WTC11 (cell line): ENCODE data around the gene OR52K2. TPM values are rescaled to one million over a fixed set of nuclear protein-coding genes. Genes with fewer than 3 reads are reported as not detected.
"Not testable (repeated sequence)": the region's sequence is repeated elsewhere in the genome, so short reads cannot be mapped to it uniquely, and the experiment has no call there.

Source experiments
- ATAC-seq: fragments of 200-7000 bp; cut with Tn5 transposase; 2 replicates; pipeline ENCODE4 v1.10.0; 2021; ENCODE audit warnings: mild to moderate bottlenecking, moderate library complexity
- CTCF ChIA-PET: fragments of 300-600 bp; sonication (Branson Sonifier 250); formaldehyde crosslinking; loops from one replicate; lab custom pipeline; 2021; ENCODE audit warnings: antibody characterized with exemption; lab: Charles Lee
- POLR2A ChIA-PET: fragments of 350-600 bp; sonication (Branson Sonifier 250); formaldehyde crosslinking; loops from one replicate; lab custom pipeline; 2021; ENCODE audit warnings: antibody characterized with exemption; lab: Charles Lee
- DNase-seq: peaks from one replicate; pipeline ENCODE4 v3.0.0; 2021; ENCODE audit warnings: low spot score
- H3K27ac Mint-ChIP-seq: 2 replicates; pipeline ENCODE4 v1.8.0; 2021; ENCODE audit warnings: mixed read lengths
- H3K27me3 Mint-ChIP-seq: 2 replicates; pipeline ENCODE4 v1.8.0; 2021; ENCODE audit warnings: low read depth, mild to moderate bottlenecking, moderate library complexity, mixed read lengths
- H3K36me3 Mint-ChIP-seq: 2 replicates; pipeline ENCODE4 v1.8.0; 2021; ENCODE audit warnings: mixed read lengths
- H3K4me1 Mint-ChIP-seq: 2 replicates; pipeline ENCODE4 v1.8.0; 2022; ENCODE audit warnings: mixed read lengths
- H3K4me3 Mint-ChIP-seq: 2 replicates; pipeline ENCODE4 v1.8.0; 2021; ENCODE audit warnings: mild to moderate bottlenecking, moderate library complexity, mixed read lengths
- H3K9me3 Mint-ChIP-seq: 2 replicates; pipeline ENCODE4 v1.8.0; 2021; ENCODE audit warnings: mixed read lengths
- ATF6 ChIP-seq: sonication (generic); formaldehyde crosslinking; IDR thresholded peaks from 2 replicates; pipeline ENCODE4 v1.8.1; 2023; ENCODE audit warnings: mild to moderate bottlenecking, missing genetic modification reagents
- CREB1 ChIP-seq: sonication (generic); formaldehyde crosslinking; IDR thresholded peaks from 2 replicates; pipeline ENCODE4 v1.8.0; 2023; ENCODE audit warnings: mild to moderate bottlenecking, missing genetic modification reagents
- FOXP4 ChIP-seq: sonication (generic); formaldehyde crosslinking; IDR thresholded peaks from 2 replicates; pipeline ENCODE4 v1.8.0; 2022; ENCODE audit warnings: mild to moderate bottlenecking, missing genetic modification reagents
- HMGA2 ChIP-seq: fragments of 250-450 bp; sonication (Bioruptor Pico); IDR thresholded peaks from 2 replicates; pipeline ENCODE4 v1.4.0; 2021; ENCODE audit warnings: mild to moderate bottlenecking, moderate library complexity
- IRF1 ChIP-seq: sonication (generic); formaldehyde crosslinking; IDR thresholded peaks from 2 replicates; pipeline ENCODE4 v1.8.0; 2023; ENCODE audit warnings: missing genetic modification reagents
- MAX ChIP-seq: sonication (generic); formaldehyde crosslinking; IDR thresholded peaks from 2 replicates; pipeline ENCODE4 v1.8.0; 2022; ENCODE audit warnings: mild to moderate bottlenecking, missing genetic modification reagents
- MXD4 ChIP-seq: fragments of 250-450 bp; sonication (Bioruptor Pico); IDR thresholded peaks from 2 replicates; pipeline ENCODE4 v1.8.0; 2021; ENCODE audit warnings: mild to moderate bottlenecking, moderate library complexity, borderline replicate concordance
- NFE2L1 ChIP-seq: sonication (generic); formaldehyde crosslinking; IDR thresholded peaks from 2 replicates; pipeline ENCODE4 v1.8.1; 2023; ENCODE audit warnings: missing genetic modification reagents
- SMAD4 ChIP-seq: sonication (generic); formaldehyde crosslinking; IDR thresholded peaks from 2 replicates; pipeline ENCODE4 v1.8.0; 2022; ENCODE audit warnings: mild to moderate bottlenecking, missing genetic modification reagents
- ZBTB21 ChIP-seq: sonication (generic); formaldehyde crosslinking; IDR thresholded peaks from 2 replicates; pipeline ENCODE4 v1.8.1; 2023; ENCODE audit warnings: mild to moderate bottlenecking, missing genetic modification reagents, borderline replicate concordance
- ZMAT4 ChIP-seq: fragments of 250-450 bp; sonication (Bioruptor Pico); IDR thresholded peaks from 2 replicates; pipeline ENCODE4 v1.9.0; 2021; ENCODE audit warnings: mild to moderate bottlenecking
- ZNF138 ChIP-seq: sonication (generic); formaldehyde crosslinking; conservative IDR thresholded peaks from 2 replicates; pipeline ENCODE4 v1.8.1; 2022; ENCODE audit warnings: mild to moderate bottlenecking, moderate library complexity, missing genetic modification reagents
- ZNF263 ChIP-seq: sonication (generic); formaldehyde crosslinking; IDR thresholded peaks from 2 replicates; pipeline ENCODE4 v1.8.1; 2022; ENCODE audit warnings: low read depth, mild to moderate bottlenecking, moderate library complexity, missing genetic modification reagents
- ZNF416 ChIP-seq: fragments of 250-450 bp; sonication (Bioruptor Pico); IDR thresholded peaks from 2 replicates; pipeline ENCODE4 v1.9.0; 2021; ENCODE audit warnings: mild to moderate bottlenecking, inconsistent platforms
- total RNA-seq: library from RNA; stranded (reverse); gene quantifications from 3 replicates; pipeline ENCODE4 v1.2.3, GENCODE V29; 2021

OR52K2 gene
- total RNA-seq, 1 experiment from 2014 or later = not detected

GRCh38 chr11:4491405-4491804, 42.3 kb downstream of the OR52K2 start:
- Mint-ChIP-seq H3K9me3 (peaks cover 23% of the 10 kb centered on the region), H3K36me3 (peaks cover 11% of the 10 kb centered on the region)
- CTCF ChIA-PET = interaction anchor here (4.3 kb wide), 1 partner anchor 304 kb away, joined by 52 read pairs; no protein-coding TSS in a partner anchor
- H3K27ac Mint-ChIP-seq, H3K27me3 Mint-ChIP-seq, H3K4me3 Mint-ChIP-seq, DNase-seq, ATAC-seq, H3K4me1 Mint-ChIP-seq, POLR2A ChIA-PET: not testable (repeated sequence)

GRCh38 chr11:4491878-4492606, 42.9 kb downstream of the OR52K2 start:
- Mint-ChIP-seq H3K4me1 (peaks cover 3% of the 10 kb centered on the region), H3K9me3 (peaks cover 23% of the 10 kb centered on the region), H3K27ac (no peak overlapping the region), H3K4me3 (no peak overlapping the region), H3K27me3 (no peaks in the 10 kb centered on the region), H3K36me3 (peaks cover 11% of the 10 kb centered on the region)
- TF ChIP-seq HMGA2 (CRISPR knock-in tag) = no peak
- no peak for TF ChIP-seq ZNF416 (CRISPR knock-in tag)
- ATAC-seq = no peak
- ChIA-PET CTCF (interaction anchor here (0.7 to 4.3 kb wide), 2 partner anchors 288 to 305 kb away, joined by 3 to 52 read pairs; no protein-coding TSS in a partner anchor), POLR2A (no interaction called here)
- DNase-seq = no peak

- peaks cover 6% of the 10 kb centered on the region for H3K4me1 Mint-ChIP-seq
- no peak for DNase-seq
- H3K9me3 Mint-ChIP-seq = peaks cover 23% of the 10 kb centered on the region
- H3K27ac Mint-ChIP-seq = no peak overlapping the region
- ChIA-PET CTCF (interaction anchor here (0.6 to 4.3 kb wide), 16 partner anchors 10 to 308 kb away, joined by 3 to 52 read pairs (median 4); partner anchors contain the start of genes OR52K1 and TRIM21), POLR2A (interaction anchor here (0.5 kb wide), 1 partner anchor 668 kb away, joined by 3 read pairs; no protein-coding TSS in a partner anchor)
- no peaks in the 10 kb centered on the region for H3K27me3 Mint-ChIP-seq
- peaks cover 11% of the 10 kb centered on the region for H3K36me3 Mint-ChIP-seq
- no peak for ATAC-seq
- H3K4me3 Mint-ChIP-seq = no peak overlapping the region
- no peak for TF ChIP-seq SMAD4
- TF ChIP-seq MAX (CRISPR knock-in tag) = no peak
- TF ChIP-seq ZNF263 (CRISPR knock-in tag) = no peak
- no peak for TF ChIP-seq FOXP4 (CRISPR knock-in tag)
- no peak for TF ChIP-seq ZMAT4 (CRISPR knock-in tag)
- TF ChIP-seq CREB1 (CRISPR knock-in tag) = no peak
- no peak for TF ChIP-seq IRF1 (CRISPR knock-in tag)
- no peak for TF ChIP-seq ZNF138 (CRISPR knock-in tag)
- no peak for TF ChIP-seq ZBTB21 (CRISPR knock-in tag)
- no peak for TF ChIP-seq NFE2L1 (CRISPR knock-in tag)
- no peak for TF ChIP-seq HMGA2 (CRISPR knock-in tag)
Observed at GRCh38 chr11:4493480-4493818, 44.4 kb downstream of the OR52K2 start.

- ChIA-PET CTCF (interaction anchor here (1.4 to 4.3 kb wide), 2 partner anchors 44 to 308 kb away, joined by 4 to 52 read pairs; no protein-coding TSS in a partner anchor), POLR2A (no interaction called here)
- H3K4me3 Mint-ChIP-seq = no peak overlapping the region
- peaks cover 6% of the 10 kb centered on the region for H3K4me1 Mint-ChIP-seq
- no peak for DNase-seq
- ATAC-seq = no peak
- no peaks in the 10 kb centered on the region for H3K27me3 Mint-ChIP-seq
- H3K36me3 Mint-ChIP-seq = peaks cover 11% of the 10 kb centered on the region
- peaks cover 15% of the 10 kb centered on the region for H3K9me3 Mint-ChIP-seq
- no peak for TF ChIP-seq MXD4 (CRISPR knock-in tag)
- no peak for TF ChIP-seq ATF6 (CRISPR knock-in tag)
- H3K27ac Mint-ChIP-seq = no peak overlapping the region
Observed at GRCh38 chr11:4495487-4495886, 46.4 kb downstream of the OR52K2 start.
